Liver (tissue), 9 donors: ENCODE results near the gene CX3CR1. TPM values are rescaled to one million over a fixed set of nuclear protein-coding genes. Genes with fewer than 3 reads are reported as not detected.

Source experiments
- DNase-seq: peaks from one replicate; pipeline ENCODE4 v3.0.0-alpha.2; 2017; ENCODE audit warnings: low spot score
- H3K27ac ChIP-seq, 2 donors: one replicate each; pipeline ENCODE4 v1.7.0; 2013; ENCODE audit warnings: inconsistent platforms in 2 of 2, low read length in 2 of 2, control low read depth in 1 of 2, low read depth in 1 of 2, mild to moderate bottlenecking in 1 of 2
- H3K27me3 ChIP-seq, 4 donors: one replicate each; pipeline versions ENCODE4 v1.6.1 to v1.7.0; 2013; ENCODE audit warnings: low read length in 3 of 4, inconsistent platforms in 1 of 4, mild to moderate bottlenecking in 1 of 4, moderate library complexity in 1 of 4; ENCODE audit not compliant: control insufficient read depth in 4 of 4, insufficient read depth in 4 of 4
- H3K36me3 ChIP-seq, 4 donors: one replicate each; pipeline versions ENCODE4 v1.6.1 to v1.7.0; 2013; ENCODE audit warnings: low read length in 3 of 4, mild to moderate bottlenecking in 3 of 4, low read depth in 1 of 4, moderate library complexity in 1 of 4; ENCODE audit not compliant: control insufficient read depth in 4 of 4, insufficient read depth in 3 of 4
- H3K4me1 ChIP-seq, 4 donors: one replicate each; pipeline versions ENCODE4 v1.6.1 to v1.7.0; 2013; ENCODE audit warnings: low read length in 3 of 4, mild to moderate bottlenecking in 3 of 4, moderate library complexity in 1 of 4; ENCODE audit not compliant: control insufficient read depth in 4 of 4, insufficient read depth in 4 of 4
- H3K4me3 ChIP-seq, 3 donors: one replicate each; pipeline versions ENCODE4 v1.6.1 to v1.7.0; 2013; ENCODE audit warnings: low read length in 3 of 3, control low read depth in 1 of 3, low read depth in 1 of 3, mild to moderate bottlenecking in 1 of 3
- H3K9ac ChIP-seq, 2 donors: one replicate each; pipeline ENCODE4 v1.7.0; 2013; ENCODE audit warnings: low read length in 2 of 2, mild to moderate bottlenecking in 2 of 2, moderate library complexity in 2 of 2, control low read depth in 1 of 2, low read depth in 1 of 2
- H3K9me3 ChIP-seq, 4 donors: one replicate each; pipeline versions ENCODE4 v1.6.1 to v1.7.0; 2013; ENCODE audit warnings: low read length in 3 of 4; ENCODE audit not compliant: control insufficient read depth in 4 of 4
- ATF3 ChIP-seq: IDR thresholded peaks from 2 replicates; pipeline ENCODE4 v1.6.1; 2016; ENCODE audit warnings: antibody characterized with exemption
- CTCF ChIP-seq: fragments of 150-350 bp; IDR thresholded peaks from 2 replicates; pipeline ENCODE4 v1.5.1; 2017; ENCODE audit warnings: improper control_type of control experiment, low read depth, low read length; ENCODE audit not compliant: missing input control
- EGR1 ChIP-seq, 2 donors: IDR thresholded peaks; 2 replicates each; pipeline ENCODE4 v1.6.1; 2016 to 2018; ENCODE audit warnings: antibody characterized with exemption in 2 of 2, low read depth in 2 of 2
- FOXA1 ChIP-seq: IDR thresholded peaks from 2 replicates; pipeline ENCODE4 v1.6.1; 2016; ENCODE audit warnings: antibody characterized with exemption
- FOXA2 ChIP-seq: IDR thresholded peaks from 2 replicates; pipeline ENCODE4 v1.6.1; 2016; ENCODE audit warnings: antibody characterized with exemption
- GABPA ChIP-seq, 2 donors: IDR thresholded peaks in 1 of 2; conservative IDR thresholded peaks in 1 of 2; 2 replicates each; pipeline ENCODE4 v1.6.1; 2016; ENCODE audit warnings: antibody characterized with exemption in 2 of 2, mild to moderate bottlenecking in 1 of 2, moderate library complexity in 1 of 2
- HNF4A ChIP-seq, 2 donors: conservative IDR thresholded peaks; 2 replicates each; pipeline ENCODE4 v1.6.1; 2016; ENCODE audit warnings: antibody characterized with exemption in 2 of 2, mild to moderate bottlenecking in 2 of 2
- HNF4G ChIP-seq: IDR thresholded peaks from 2 replicates; pipeline ENCODE4 v1.6.1; 2016; ENCODE audit warnings: antibody characterized with exemption
- JUND ChIP-seq, 2 donors: IDR thresholded peaks; 2 replicates each; pipeline ENCODE4 v1.6.1; 2016; ENCODE audit warnings: antibody characterized with exemption in 2 of 2
- MAX ChIP-seq: IDR thresholded peaks from 2 replicates; pipeline ENCODE4 v1.6.1; 2016; ENCODE audit warnings: antibody characterized with exemption
- NR2F2 ChIP-seq: IDR thresholded peaks from 2 replicates; pipeline ENCODE4 v1.6.1; 2016; ENCODE audit warnings: antibody characterized with exemption
- RAD21 ChIP-seq, 2 donors: IDR thresholded peaks; 2 replicates each; pipeline ENCODE4 v1.6.1; 2016; ENCODE audit warnings: antibody characterized with exemption in 2 of 2, mild to moderate bottlenecking in 2 of 2
- REST ChIP-seq: IDR thresholded peaks from 2 replicates; pipeline ENCODE4 v1.6.1; 2016; ENCODE audit warnings: antibody characterized with exemption, mild to moderate bottlenecking
- RXRA ChIP-seq, 2 donors: IDR thresholded peaks; 2 replicates each; pipeline ENCODE4 v1.6.1; 2017 to 2018; ENCODE audit warnings: antibody characterized with exemption in 2 of 2, mild to moderate bottlenecking in 1 of 2
- SP1 ChIP-seq: IDR thresholded peaks from 2 replicates; pipeline ENCODE4 v1.6.1; 2018; ENCODE audit warnings: antibody characterized with exemption, mild to moderate bottlenecking
- TAF1 ChIP-seq: conservative IDR thresholded peaks from 2 replicates; pipeline ENCODE4 v1.6.1; 2016; ENCODE audit warnings: antibody characterized with exemption, mild to moderate bottlenecking
- YY1 ChIP-seq: IDR thresholded peaks from 2 replicates; pipeline ENCODE4 v1.6.1; 2016; ENCODE audit warnings: antibody characterized with exemption, mild to moderate bottlenecking
- ZBTB33 ChIP-seq: IDR thresholded peaks from 2 replicates; pipeline ENCODE4 v1.6.1; 2016; ENCODE audit warnings: antibody characterized with exemption
- WGBS: extraction: QIAGEN DNeasy Blood & Tissue Kit; methylation state at CpG from one replicate; pipeline ENCODE4 v1.1.7; 2013; 5-methylcytosine and 5-hydroxymethylcytosine counted together
- polyA plus RNA-seq, 2 donors: library from polyadenylated mRNA; stranded (reverse) in 1 of 2; unstranded in 1 of 2; fragments of 200-250 nt in 1 of 2; fragments of >200 nt in 1 of 2; fragmentation: Nextera tagmentation in 1 of 2; extraction: Ambion mirVana in 1 of 2; gene quantifications; one replicate each; pipeline versions ENCODE4 v1.2.1 to v1.2.3, GENCODE V29; 2013 to 2015
- total RNA-seq, 2 donors: library from RNA; depleted of rRNA; stranded (reverse); fragments of >200 nt; gene quantifications; one replicate each; pipeline ENCODE4 v1.2.3, GENCODE V29; 2014
- donor health status: healthy.
- donor health status: healthy.
- donor health status: healthy.
- donor health status: healthy.
- donor health status: healthy.

The CX3CR1 gene
- total and polyA plus RNA-seq, 4 donors = 0.33 to 1.9 (median 0.55) TPM

GRCh38 chr3:39319249-39319648, 39.4 kb upstream of the CX3CR1 start:
- no peak for DNase-seq
- Histone ChIP-seq H3K9ac (no peak overlapping the region), H3K4me3 (no peak overlapping the region), H3K9me3 (peaks cover 0 to 3% (median 2%) of the 10 kb centered on the region in 4 donors), H3K4me1 (peaks cover 2 to 15% (median 6%) of the 10 kb centered on the region in 4 donors), H3K36me3 (no peaks in the 10 kb centered on the region), H3K27me3 (no peaks in the 10 kb centered on the region), H3K27ac (no peak overlapping the region)
- TF ChIP-seq HNF4A (conservative IDR thresholded peaks at IDR 0.05) (no peak), ZBTB33 (no peak)

GRCh38 chr3:39318301-39318700, 38.5 kb upstream of the CX3CR1 start:
- Histone ChIP-seq H3K4me1 (peaks cover 2 to 15% (median 8%) of the 10 kb centered on the region in 4 donors), H3K36me3 (no peaks in the 10 kb centered on the region), H3K9me3 (peaks cover 0 to 3% (median 2%) of the 10 kb centered on the region in 4 donors), H3K4me3 (no peak overlapping the region), H3K27ac (peak overlapping the region; percentile 43 to 71), H3K9ac (no peak overlapping the region), H3K27me3 (no peaks in the 10 kb centered on the region)
- TF ChIP-seq GABPA (IDR thresholded peaks at IDR 0.05 in 1 of 2, conservative IDR thresholded peaks at IDR 0.05 in 1 of 2) = no peak
- no peak for TF ChIP-seq CTCF
- TF ChIP-seq RXRA (IDR thresholded peaks at IDR 0.05) = no peak
- TF ChIP-seq JUND (IDR thresholded peaks at IDR 0.05) = no peak
- TF ChIP-seq MAX = no peak
- no peak for TF ChIP-seq HNF4A (conservative IDR thresholded peaks at IDR 0.05)
- TF ChIP-seq FOXA2 = no peak
- no peak for TF ChIP-seq YY1
- TF ChIP-seq TAF1 = no peak
- TF ChIP-seq NR2F2 = no peak
- TF ChIP-seq RAD21 (IDR thresholded peaks at IDR 0.05) = no peak
- TF ChIP-seq ZBTB33 = no peak
- no peak for TF ChIP-seq ATF3
- no peak for TF ChIP-seq REST
- no peak for TF ChIP-seq FOXA1
- TF ChIP-seq SP1 = no peak
- TF ChIP-seq HNF4G = no peak
- TF ChIP-seq EGR1 (IDR thresholded peaks at IDR 0.05; ENCODE audit: low read depth in 2 of 2) = no peak
- DNase-seq = no peak
- 29% methylated on average over 1 of the region's 1 CpG for WGBS
